Endothelial cell (in vitro differentiated cells): ENCODE data around the gene GRID1. TPM values are rescaled to one million over a fixed set of nuclear protein-coding genes. Genes with fewer than 3 reads are reported as not detected.

Experiments used
- DNase-seq: peaks from one replicate; pipeline ENCODE4 v3.0.0; 2021; ENCODE audit warnings: low spot score
- H3K27ac Mint-ChIP-seq: one replicate; pipeline ENCODE4 v1.8.0; 2021; ENCODE audit warnings: mixed read lengths, inconsistent platforms; ENCODE audit not compliant: unreplicated experiment
- H3K27me3 Mint-ChIP-seq: one replicate; pipeline ENCODE4 v1.8.0; 2021; ENCODE audit warnings: mild to moderate bottlenecking, moderate library complexity, mixed read lengths, inconsistent platforms; ENCODE audit not compliant: unreplicated experiment
- H3K36me3 Mint-ChIP-seq: one replicate; pipeline ENCODE4 v1.8.0; 2021; ENCODE audit warnings: mild to moderate bottlenecking, low read depth, mixed read lengths, inconsistent platforms; ENCODE audit not compliant: unreplicated experiment
- H3K4me1 Mint-ChIP-seq: one replicate; pipeline ENCODE4 v1.8.0; 2021; ENCODE audit warnings: mild to moderate bottlenecking, mixed read lengths, inconsistent platforms; ENCODE audit not compliant: unreplicated experiment
- H3K4me3 Mint-ChIP-seq: one replicate; pipeline ENCODE4 v1.8.0; 2021; ENCODE audit warnings: mild to moderate bottlenecking, mixed read lengths, inconsistent platforms; ENCODE audit not compliant: unreplicated experiment
- H3K9me3 Mint-ChIP-seq: one replicate; pipeline ENCODE4 v1.8.0; 2021; ENCODE audit warnings: mixed read lengths, inconsistent platforms; ENCODE audit not compliant: unreplicated experiment
- total RNA-seq: library from RNA; stranded (reverse); fragmentation: NEBNext Ultra II Directional; extraction: Animal tissue kit (Norgen Biotek cat#: 25700); gene quantifications from one replicate; pipeline ENCODE4 v1.2.1, GENCODE V29; 2021; ENCODE audit not compliant: unreplicated experiment
- TF ChIP-seq, protein P1 (sequence below): fragments of 200-600 bp; sonication (generic); IDR thresholded peaks from one replicate; pipeline ENCODE4 v1.5.0; 2021; ENCODE audit warnings: antibody characterized with exemption; ENCODE audit not compliant: unreplicated experiment

Gene GRID1
- total RNA-seq, 1 donor from 2014 or later, result 0.26 TPM

DNA sequence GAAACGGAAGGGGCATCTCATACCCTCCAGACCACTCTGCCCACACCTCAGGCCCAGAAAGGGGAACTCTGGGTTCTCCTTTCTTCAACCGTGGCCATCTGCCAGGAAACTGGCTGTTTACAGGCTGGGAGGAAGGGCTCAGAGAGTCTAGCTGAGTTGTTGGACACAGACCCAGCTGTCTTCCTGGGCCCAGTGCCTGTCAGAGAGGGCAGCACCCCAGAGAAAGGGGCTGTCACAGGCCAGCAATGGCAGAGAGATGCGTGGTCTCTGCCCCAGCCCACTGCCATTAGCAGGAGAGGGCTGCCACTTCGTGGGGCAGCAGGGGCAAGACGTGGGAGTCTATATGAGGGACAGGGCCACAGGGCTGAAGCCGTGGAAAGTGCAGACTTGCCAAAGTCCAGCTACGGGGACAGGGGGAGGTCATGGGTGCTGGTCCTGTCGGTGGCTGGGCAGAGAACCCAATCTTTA lies 11.0 kb downstream of the GRID1 start:
- DNase-seq, result no peak
- TF ChIP-seq, protein P1, sequence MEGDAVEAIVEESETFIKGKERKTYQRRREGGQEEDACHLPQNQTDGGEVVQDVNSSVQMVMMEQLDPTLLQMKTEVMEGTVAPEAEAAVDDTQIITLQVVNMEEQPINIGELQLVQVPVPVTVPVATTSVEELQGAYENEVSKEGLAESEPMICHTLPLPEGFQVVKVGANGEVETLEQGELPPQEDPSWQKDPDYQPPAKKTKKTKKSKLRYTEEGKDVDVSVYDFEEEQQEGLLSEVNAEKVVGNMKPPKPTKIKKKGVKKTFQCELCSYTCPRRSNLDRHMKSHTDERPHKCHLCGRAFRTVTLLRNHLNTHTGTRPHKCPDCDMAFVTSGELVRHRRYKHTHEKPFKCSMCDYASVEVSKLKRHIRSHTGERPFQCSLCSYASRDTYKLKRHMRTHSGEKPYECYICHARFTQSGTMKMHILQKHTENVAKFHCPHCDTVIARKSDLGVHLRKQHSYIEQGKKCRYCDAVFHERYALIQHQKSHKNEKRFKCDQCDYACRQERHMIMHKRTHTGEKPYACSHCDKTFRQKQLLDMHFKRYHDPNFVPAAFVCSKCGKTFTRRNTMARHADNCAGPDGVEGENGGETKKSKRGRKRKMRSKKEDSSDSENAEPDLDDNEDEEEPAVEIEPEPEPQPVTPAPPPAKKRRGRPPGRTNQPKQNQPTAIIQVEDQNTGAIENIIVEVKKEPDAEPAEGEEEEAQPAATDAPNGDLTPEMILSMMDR, result no peak
- H3K9me3 Mint-ChIP-seq, result no peaks in the 10 kb centered on the region
- H3K4me3 Mint-ChIP-seq, result no peak overlapping the region
- H3K27ac Mint-ChIP-seq, result no peak overlapping the region
- H3K36me3 Mint-ChIP-seq, result no peaks in the 10 kb centered on the region
- H3K27me3 Mint-ChIP-seq, result peaks cover 6% of the 10 kb centered on the region
- H3K4me1 Mint-ChIP-seq, result no peaks in the 10 kb centered on the region

DNA sequence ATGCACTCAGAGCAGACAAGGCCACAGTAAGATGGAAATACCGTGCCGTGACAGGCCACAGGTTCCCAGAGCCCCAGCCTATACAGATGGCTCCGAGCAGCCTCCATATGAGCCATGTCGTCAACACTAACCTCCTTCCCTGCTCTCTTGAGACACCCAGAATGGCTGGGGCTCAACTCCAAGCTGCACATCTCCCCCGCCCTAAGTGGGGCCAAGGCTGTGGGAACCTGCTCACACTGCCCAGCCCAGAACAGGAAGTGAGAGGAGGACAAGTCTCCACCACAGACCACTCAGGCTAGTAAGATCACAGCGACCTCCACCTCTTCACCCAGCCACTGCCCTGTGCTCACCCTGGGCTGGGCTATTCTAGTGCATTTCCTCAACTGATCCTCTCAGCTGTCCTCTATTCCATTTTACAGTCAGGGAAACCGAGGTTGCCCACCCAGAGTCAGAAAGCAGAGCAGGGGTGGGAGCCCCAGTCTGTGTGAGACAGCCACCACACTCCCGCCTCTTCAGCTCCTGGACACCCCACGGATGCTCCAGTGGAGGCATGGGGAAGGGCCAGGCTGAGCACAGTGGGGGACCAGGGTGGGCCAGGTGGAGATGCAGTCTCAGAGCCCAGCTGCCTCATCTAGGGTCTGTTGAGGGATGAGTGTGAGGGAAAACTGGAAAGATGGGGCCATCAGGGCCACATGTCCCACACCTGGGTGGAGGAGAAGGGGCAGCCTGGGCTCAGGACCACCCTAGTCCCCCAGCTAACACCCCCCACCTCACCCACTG lies 11.6 kb downstream of the GRID1 start:
- DNase-seq, result no peak
- TF ChIP-seq, protein P1, result no peak
- Mint-ChIP-seq H3K4me3 (no peak overlapping the region), H3K27me3 (peaks cover 6% of the 10 kb centered on the region), H3K4me1 (no peaks in the 10 kb centered on the region), H3K36me3 (no peaks in the 10 kb centered on the region), H3K27ac (no peak overlapping the region), H3K9me3 (no peaks in the 10 kb centered on the region)

DNA sequence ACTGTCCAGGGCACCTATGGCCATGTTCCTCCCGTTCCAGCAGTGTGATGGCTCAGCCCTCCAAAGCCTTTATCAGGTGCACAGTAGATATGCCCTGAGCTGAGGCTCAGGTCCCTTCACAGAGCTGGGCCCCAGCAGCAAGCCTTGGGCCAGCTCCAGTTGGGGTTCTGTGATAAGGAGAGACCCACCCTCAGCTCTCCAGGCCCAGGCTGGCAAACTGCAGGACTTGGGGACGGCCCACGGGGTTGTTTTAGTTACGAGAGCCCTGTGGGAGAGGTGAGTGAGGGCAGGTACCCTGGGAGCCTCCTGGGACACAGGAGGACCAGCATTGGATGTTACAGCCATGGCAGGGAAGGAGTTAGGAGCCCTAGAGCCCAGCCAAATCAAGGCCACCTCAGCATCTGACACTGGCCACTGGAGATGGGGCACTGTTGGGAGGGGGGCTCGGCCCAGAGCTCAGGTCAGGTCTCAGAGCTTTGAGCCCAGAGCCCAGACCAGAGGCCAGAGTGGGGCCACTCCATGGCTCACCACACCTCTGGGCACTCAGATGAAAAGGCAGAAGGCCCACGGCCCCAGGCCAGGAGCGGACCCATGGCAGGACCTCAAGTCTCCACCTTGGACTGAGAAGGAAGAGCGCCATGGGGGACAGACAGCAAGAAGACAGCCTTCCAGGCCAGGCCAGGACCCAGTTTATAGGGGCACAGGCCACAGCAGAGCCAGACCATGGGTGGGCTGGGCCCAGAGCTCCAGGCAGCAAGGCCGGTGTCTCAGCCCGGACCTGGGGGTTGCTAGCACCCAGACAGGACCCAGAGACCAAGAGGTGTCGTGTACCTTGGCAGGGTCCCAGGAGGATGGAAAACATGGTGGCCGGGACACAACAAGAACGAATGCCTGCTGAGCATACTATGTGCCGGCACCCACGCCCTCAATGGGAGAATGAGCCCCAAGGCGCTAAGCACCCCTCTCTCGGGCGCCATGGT lies 12.8 kb downstream of the GRID1 start:
- TF ChIP-seq, protein P1, result no peak
- H3K4me3 Mint-ChIP-seq, result no peak overlapping the region
- DNase-seq, result no peak
- no peaks in the 10 kb centered on the region for H3K9me3 Mint-ChIP-seq
- no peaks in the 10 kb centered on the region for H3K4me1 Mint-ChIP-seq
- no peaks in the 10 kb centered on the region for H3K36me3 Mint-ChIP-seq
- H3K27ac Mint-ChIP-seq, result no peak overlapping the region
- peaks cover 6% of the 10 kb centered on the region for H3K27me3 Mint-ChIP-seq

DNA sequence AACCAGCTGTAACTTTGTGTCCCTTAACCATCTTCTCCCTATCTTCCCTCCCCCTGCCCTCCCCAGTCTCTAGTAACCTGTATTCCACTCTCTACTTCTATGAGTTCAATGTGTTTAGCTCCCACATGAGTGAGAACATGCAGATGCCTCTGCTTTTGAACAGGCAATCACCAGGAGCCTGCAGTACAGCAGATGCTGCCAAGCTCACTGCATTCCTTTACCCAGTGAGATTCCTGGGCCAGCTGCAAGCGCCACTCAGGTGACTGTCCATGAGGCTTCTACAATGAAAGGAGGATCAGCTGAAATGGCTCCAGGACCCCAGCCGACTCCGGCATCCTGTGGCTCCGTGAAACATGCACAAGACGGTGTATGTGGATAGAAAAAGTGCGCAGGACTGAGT lies 15.7 kb downstream of the GRID1 start:
- TF ChIP-seq, protein P1, result no peak
- no peak overlapping the region for H3K4me3 Mint-ChIP-seq
- H3K9me3 Mint-ChIP-seq, result no peaks in the 10 kb centered on the region
- no peak for DNase-seq
- H3K27me3 Mint-ChIP-seq, result peaks cover 2% of the 10 kb centered on the region
- H3K27ac Mint-ChIP-seq, result no peak overlapping the region
- no peaks in the 10 kb centered on the region for H3K4me1 Mint-ChIP-seq
- H3K36me3 Mint-ChIP-seq, result no peaks in the 10 kb centered on the region
